GM21360 (cell line): Measurements from ENCODE around the gene DCAF4.
"Not testable (repeated sequence)": the region's sequence is repeated elsewhere in the genome, so short reads cannot be mapped to it uniquely, and the experiment has no call there.

Experiments
- ATAC-seq: cut with Tn5 transposase; IDR thresholded peaks from one replicate; pipeline ENCODE4 v1.9.1; 2021; ENCODE audit warnings: mild to moderate bottlenecking, moderate library complexity; ENCODE audit not compliant: unreplicated experiment

The DCAF4 gene

GRCh38 chr14:72966038-72966437 is 39.8 kb downstream of the DCAF4 start:
- ATAC-seq: no peak

GRCh38 chr14:72968316-72968715 is 42.1 kb downstream of the DCAF4 start:
- no peak for ATAC-seq

GRCh38 chr14:72970058-72970630 is 43.9 kb downstream of the DCAF4 start:
- ATAC-seq: no peak

- ATAC-seq: no peak
These were observed 44.7 kb downstream of the DCAF4 start for GRCh38 chr14:72970824-72971434.

GRCh38 chr14:72974661-72975060 is 48.4 kb downstream of the DCAF4 start:
- no peak for ATAC-seq

- ATAC-seq: no peak
These were observed 49.5 kb downstream of the DCAF4 start for GRCh38 chr14:72975770-72976169.

- no peak for ATAC-seq
These were observed 52.6 kb downstream of the DCAF4 start for GRCh38 chr14:72978856-72979255.

GRCh38 chr14:72980863-72981262 is 54.6 kb downstream of the DCAF4 start:
- no peak for ATAC-seq

- ATAC-seq: no peak
These were observed 56.0 kb downstream of the DCAF4 start for GRCh38 chr14:72982146-72982708.

GRCh38 chr14:72986214-72986613 is 60.0 kb downstream of the DCAF4 start:
- no peak for ATAC-seq

- no peak for ATAC-seq
These were observed 60.6 kb downstream of the DCAF4 start for GRCh38 chr14:72986857-72987256.

- ATAC-seq: no peak
These were observed 63.9 kb downstream of the DCAF4 start for GRCh38 chr14:72990171-72990570.

GRCh38 chr14:72996916-72997315 is 70.7 kb downstream of the DCAF4 start:
- ATAC-seq: no peak

GRCh38 chr14:72998252-72998903 is 72.1 kb downstream of the DCAF4 start:
- no peak for ATAC-seq

GRCh38 chr14:72999316-72999715 is 73.1 kb downstream of the DCAF4 start:
- ATAC-seq: no peak

GRCh38 chr14:73000073-73000472 is 73.8 kb downstream of the DCAF4 start:
- no peak for ATAC-seq

- ATAC-seq: no peak
These were observed 77.4 kb downstream of the DCAF4 start for GRCh38 chr14:73003681-73004080.

- ATAC-seq: not testable (repeated sequence)
These were observed 78.4 kb downstream of the DCAF4 start for GRCh38 chr14:73004641-73005040.

GRCh38 chr14:73007835-73008234 is 81.6 kb downstream of the DCAF4 start:
- ATAC-seq: no peak

GRCh38 chr14:73008501-73008900 is 82.2 kb downstream of the DCAF4 start:
- no peak for ATAC-seq
